Islet precursor cell (in vitro differentiated cells): Measurements from ENCODE around the gene SPATA6.

Source experiments
- DNase-seq: peaks from one replicate; pipeline ENCODE4 v3.0.0-alpha.2; 2018

The SPATA6 gene

GRCh38 chr1:48248356-48248755 lies 223.6 kb downstream of the SPATA6 start:
- DNase-seq: no peak

DNA sequence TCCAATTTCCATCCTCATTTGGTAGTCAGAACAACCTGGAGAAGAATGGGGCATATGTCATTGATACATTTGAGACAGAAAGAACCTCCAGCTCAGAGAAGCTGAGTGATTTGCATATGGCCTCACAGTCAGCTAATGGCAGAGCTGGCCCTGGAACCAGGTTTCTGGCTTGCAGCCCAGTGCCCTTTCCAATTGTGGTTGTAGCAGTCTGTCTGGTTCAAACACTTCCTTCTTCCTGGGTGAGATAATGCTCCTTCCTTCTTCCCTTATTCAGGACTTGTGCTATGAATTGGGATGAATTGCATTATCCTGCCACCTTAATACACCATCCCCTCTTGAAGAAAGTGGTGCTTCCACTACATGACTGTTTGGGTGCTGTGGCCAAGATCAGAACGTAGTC lies 225.3 kb downstream of the SPATA6 start:
- DNase-seq: no peak
